SJCRH30 (cell line): ENCODE data around the gene PIEZO1. TPM values are rescaled to one million over a fixed set of nuclear protein-coding genes. Genes with fewer than 3 reads are reported as not detected.
A peak's percentile ranks its signal among the peaks of the same experiment; 100 is the strongest.

Experiments used
- DNase-seq, 2 experiments: peaks; one replicate each; pipeline ENCODE4 v3.0.0-alpha.2; 2015 to 2020
- H3K27ac ChIP-seq: fragments of 250-450 bp; sonication (Bioruptor Pico); 2 replicates; pipeline ENCODE4 v1.5.1; 2020; ENCODE audit warnings: mild to moderate bottlenecking, moderate library complexity
- H3K27me3 ChIP-seq: fragments of 250-450 bp; sonication (Bioruptor Pico); 2 replicates; pipeline ENCODE4 v1.5.1; 2020; ENCODE audit warnings: mild to moderate bottlenecking, moderate library complexity
- H3K36me3 ChIP-seq: fragments of 250-450 bp; sonication (Bioruptor Pico); 2 replicates; pipeline ENCODE4 v1.5.1; 2020; ENCODE audit warnings: mild to moderate bottlenecking, moderate library complexity
- H3K4me1 ChIP-seq: fragments of 250-450 bp; sonication (Bioruptor Pico); 2 replicates; pipeline ENCODE4 v1.5.1; 2020; ENCODE audit warnings: mild to moderate bottlenecking, moderate library complexity
- H3K4me3 ChIP-seq: fragments of 250-450 bp; sonication (Bioruptor Pico); 2 replicates; pipeline ENCODE4 v1.5.1; 2020; ENCODE audit warnings: mild to moderate bottlenecking, moderate library complexity
- H3K9me3 ChIP-seq: fragments of 250-450 bp; sonication (Bioruptor Pico); replicated peaks from 2 replicates; pipeline ENCODE4 v1.5.1; 2020; ENCODE audit warnings: mild to moderate bottlenecking, moderate library complexity
- total RNA-seq: library from RNA; depleted of rRNA; stranded (reverse); fragments of >200 nt; shearing (Covaris generic); gene quantifications from 2 replicates; pipeline ENCODE4 v1.2.3, GENCODE V29; 2014

The PIEZO1 gene
- total RNA-seq, 1 experiment from 2014 or later, result 28.1 TPM

DNA sequence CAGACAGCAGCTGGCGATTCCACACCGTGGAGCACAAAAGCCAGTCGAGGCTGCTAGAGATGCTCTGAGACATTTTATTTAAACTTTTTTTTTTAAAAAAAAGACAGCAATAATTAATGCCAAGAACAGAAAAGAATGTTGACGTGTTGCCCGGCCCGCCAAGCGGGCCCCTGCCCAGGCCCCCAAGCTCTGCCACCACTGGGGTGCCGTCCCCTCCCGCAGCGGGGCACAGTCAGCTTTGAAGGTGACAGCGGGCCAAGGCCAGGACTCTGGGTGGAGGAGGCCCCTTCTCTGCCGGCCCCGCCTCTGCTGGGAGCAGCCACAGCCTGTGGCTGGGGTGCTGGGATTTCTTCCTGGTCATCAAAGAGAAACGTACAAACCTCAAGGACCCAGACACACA is 88.6 kb downstream of the PIEZO1 start:
- Histone ChIP-seq H3K27me3 (no peaks in the 10 kb centered on the region), H3K4me1 (no peaks in the 10 kb centered on the region), H3K4me3 (no peak overlapping the region), H3K36me3 (no peaks in the 10 kb centered on the region), H3K27ac (no peak overlapping the region), H3K9me3 (no peaks in the 10 kb centered on the region)
- no peak for DNase-seq

DNA sequence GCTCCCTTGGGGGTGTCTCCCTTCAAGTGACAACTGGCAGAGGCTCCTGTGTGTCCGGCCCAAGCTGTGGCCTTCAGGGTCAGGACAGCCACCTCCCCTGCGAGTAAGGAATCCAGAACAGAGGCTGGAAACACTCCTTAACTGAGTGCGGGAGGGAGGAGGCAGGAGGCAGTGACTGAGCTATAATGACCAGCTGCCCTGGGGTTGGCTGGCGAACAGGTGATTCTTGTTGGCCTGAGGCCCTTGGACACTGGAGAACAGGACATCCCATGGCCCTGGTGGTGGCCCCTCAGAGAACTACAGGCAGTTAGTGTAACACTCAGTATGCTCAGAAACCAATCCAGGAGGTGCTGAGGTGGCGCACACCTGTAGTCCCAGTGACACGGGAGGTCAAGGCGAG is 89.3 kb downstream of the PIEZO1 start:
- DNase-seq, result no peak
- H3K27me3 ChIP-seq, result no peaks in the 10 kb centered on the region
- no peaks in the 10 kb centered on the region for H3K4me1 ChIP-seq
- H3K9me3 ChIP-seq, result no peaks in the 10 kb centered on the region
- no peaks in the 10 kb centered on the region for H3K36me3 ChIP-seq
- H3K27ac ChIP-seq, result no peak overlapping the region
- no peak overlapping the region for H3K4me3 ChIP-seq

DNA sequence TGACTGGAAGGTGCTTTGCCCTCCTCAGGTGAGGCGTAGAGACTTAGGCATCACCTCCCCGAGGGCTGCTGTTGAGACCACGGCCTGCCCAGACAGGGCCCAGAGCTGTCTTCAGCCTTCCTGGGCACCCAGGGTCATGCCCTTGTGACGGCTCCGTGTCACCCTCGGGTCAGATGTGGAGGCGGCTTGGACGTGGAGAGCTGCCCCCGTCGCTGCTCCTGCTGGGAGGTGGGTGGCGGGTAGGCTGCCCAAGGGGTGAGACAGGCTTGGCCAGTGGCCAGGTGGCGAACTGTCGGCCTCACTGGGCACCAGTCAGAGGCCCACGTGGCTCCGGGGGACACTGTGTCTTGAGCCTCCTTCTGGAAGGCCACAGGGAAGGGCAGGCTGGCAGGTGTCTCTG is 89.8 kb downstream of the PIEZO1 start:
- H3K27me3 ChIP-seq, result no peaks in the 10 kb centered on the region
- H3K9me3 ChIP-seq, result no peaks in the 10 kb centered on the region
- DNase-seq, result no peak
- no peak overlapping the region for H3K27ac ChIP-seq
- no peak overlapping the region for H3K4me3 ChIP-seq
- no peaks in the 10 kb centered on the region for H3K36me3 ChIP-seq
- H3K4me1 ChIP-seq, result no peaks in the 10 kb centered on the region

DNA sequence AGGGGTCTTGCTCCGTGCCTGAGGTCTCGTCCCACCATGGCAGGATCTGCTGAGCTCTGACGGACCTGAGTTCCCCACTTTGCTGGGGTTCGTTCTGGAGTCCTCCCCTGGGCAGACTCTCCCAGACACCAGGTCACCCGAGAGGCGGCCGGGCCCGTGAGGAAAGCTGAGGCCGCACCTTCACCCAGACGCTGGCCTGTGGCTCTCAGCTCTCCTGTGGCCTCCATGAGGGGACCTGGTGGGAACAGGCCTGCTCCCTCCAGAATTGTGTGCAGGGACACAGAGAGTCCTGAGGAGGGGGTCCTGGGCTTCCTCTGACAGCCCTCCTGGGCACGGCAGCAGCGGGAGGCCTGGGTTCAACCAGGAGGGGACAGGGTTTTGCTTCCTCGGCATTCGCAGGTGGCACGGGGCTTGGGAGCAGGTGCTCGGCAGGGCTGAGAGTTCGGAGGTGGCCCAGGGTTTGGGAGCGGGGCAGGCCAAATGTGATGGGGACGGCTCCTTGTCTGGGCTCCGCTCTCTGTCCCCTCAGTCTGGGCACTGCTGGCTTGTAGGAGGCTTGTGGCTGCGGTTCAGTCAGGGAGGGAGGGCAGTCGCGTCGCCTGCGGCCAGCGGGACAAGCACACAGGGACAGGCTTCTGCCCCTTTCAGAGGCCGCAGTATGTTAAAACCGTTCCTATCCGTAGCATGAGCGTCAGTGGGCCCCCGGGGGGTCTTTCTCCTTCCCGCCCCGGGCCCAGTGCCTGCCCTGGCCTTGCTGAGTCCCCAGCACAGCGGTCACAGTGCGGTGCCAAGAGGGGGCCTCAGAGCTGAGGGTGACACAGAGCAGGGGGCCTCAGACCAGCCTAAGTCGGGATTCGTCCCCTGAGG is 90.6 kb downstream of the PIEZO1 start:
- no peaks in the 10 kb centered on the region for H3K36me3 ChIP-seq
- H3K4me1 ChIP-seq, result no peaks in the 10 kb centered on the region
- H3K27ac ChIP-seq, result no peak overlapping the region
- DNase-seq, result no peak
- no peaks in the 10 kb centered on the region for H3K9me3 ChIP-seq
- H3K27me3 ChIP-seq, result no peaks in the 10 kb centered on the region
- H3K4me3 ChIP-seq, result no peak overlapping the region

DNA sequence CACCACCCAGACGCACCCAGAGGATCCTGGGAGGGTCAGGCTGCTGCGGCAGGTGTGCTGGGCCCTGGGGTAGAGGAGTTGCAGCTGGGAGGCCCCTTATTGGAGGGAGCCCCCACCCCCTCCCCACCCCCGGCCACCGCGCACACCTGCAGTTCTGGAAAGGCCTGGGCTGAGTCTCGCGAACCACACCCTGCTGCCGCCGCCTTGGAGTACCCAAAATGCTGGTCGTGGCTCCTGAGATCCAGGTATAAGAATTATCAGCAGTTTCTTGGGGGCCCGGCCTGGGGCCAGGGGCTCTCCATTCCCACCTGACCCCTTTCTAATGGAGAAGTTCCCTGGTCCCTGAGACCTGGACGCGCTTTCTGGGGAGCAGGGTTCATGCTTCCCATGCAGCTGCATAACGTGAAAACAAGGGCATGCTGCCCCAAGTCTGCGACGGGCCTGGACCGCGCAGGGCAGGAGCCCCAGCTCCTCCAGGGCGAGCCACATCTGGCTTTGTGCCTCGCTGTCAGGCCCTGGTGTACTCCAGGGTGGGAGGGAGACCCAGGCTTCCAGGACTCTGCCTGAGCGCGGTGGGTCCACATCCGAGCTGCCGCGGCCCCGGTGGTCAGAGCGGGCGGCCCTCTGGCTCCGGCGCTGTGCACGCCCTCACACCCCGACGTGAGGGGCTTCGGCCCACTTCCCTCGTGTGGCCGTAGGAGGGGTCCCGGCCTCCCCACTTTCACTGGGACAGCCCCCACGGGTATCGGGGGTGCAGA is 91.4 kb downstream of the PIEZO1 start:
- H3K27me3 ChIP-seq, result no peaks in the 10 kb centered on the region
- H3K4me3 ChIP-seq, result no peak overlapping the region
- H3K36me3 ChIP-seq, result no peaks in the 10 kb centered on the region
- no peak for DNase-seq
- peaks cover 3% of the 10 kb centered on the region for H3K4me1 ChIP-seq
- H3K27ac ChIP-seq, result no peak overlapping the region
- no peaks in the 10 kb centered on the region for H3K9me3 ChIP-seq

DNA sequence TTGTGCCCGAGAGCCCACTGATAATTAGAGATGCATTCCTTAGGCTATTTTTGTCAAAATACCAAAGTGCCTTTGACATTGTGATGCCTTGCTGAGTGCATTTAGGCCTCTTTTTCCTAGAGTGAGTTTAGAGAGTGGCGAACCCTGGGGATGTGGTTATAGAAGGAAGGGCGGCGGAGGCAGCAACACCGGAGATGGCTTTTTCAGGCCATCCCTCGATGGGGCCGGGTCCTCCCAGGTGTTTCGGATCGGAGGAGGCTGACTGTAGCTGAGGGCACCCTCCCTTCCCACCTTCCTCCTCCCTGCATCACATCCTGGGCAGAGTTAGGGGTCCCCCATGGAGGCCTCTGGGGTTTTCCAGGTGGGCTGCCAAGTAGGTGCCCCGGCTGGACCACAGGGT is 92.2 kb downstream of the PIEZO1 start:
- H3K9me3 ChIP-seq, result no peaks in the 10 kb centered on the region
- DNase-seq, result no peak
- H3K36me3 ChIP-seq, result no peaks in the 10 kb centered on the region
- H3K27me3 ChIP-seq, result no peaks in the 10 kb centered on the region
- no peak overlapping the region for H3K4me3 ChIP-seq
- H3K27ac ChIP-seq, result no peak overlapping the region
- H3K4me1 ChIP-seq, result peaks cover 10% of the 10 kb centered on the region

DNA sequence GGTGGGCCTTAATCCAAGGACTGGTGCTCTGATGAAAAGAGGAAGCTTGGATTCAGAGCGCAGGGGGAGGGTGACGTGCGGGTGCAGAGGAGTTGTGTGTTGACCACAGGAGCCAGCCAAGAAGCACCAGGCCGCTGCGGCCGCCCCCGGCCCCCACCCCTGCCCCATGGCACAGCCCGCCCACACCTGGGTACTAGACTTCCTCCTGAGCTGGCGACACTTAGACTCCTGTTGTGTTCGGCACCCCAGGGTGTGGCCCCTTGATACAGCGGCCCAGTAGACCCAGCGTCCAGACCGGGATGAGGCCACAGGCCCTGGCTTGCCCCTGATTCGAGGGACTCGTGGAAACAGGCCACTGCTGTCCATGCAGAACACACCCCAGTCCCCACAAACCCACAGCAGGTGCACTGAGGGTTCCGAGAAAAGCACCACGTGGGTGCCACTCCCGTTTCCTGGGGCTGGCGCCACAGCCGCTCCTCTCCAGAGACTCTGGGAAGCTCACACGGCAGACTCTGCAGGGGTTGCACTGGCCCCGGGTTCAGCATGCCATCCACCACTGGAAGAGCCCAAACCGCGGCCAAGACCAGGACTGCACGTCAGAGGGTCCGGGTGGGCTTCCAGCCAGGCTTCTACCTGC is 93.0 kb downstream of the PIEZO1 start:
- Histone ChIP-seq H3K27me3 (no peaks in the 10 kb centered on the region), H3K4me3 (no peak overlapping the region), H3K27ac (no peak overlapping the region), H3K9me3 (no peaks in the 10 kb centered on the region), H3K4me1 (peaks cover 19% of the 10 kb centered on the region), H3K36me3 (no peaks in the 10 kb centered on the region)
- no peak for DNase-seq

DNA sequence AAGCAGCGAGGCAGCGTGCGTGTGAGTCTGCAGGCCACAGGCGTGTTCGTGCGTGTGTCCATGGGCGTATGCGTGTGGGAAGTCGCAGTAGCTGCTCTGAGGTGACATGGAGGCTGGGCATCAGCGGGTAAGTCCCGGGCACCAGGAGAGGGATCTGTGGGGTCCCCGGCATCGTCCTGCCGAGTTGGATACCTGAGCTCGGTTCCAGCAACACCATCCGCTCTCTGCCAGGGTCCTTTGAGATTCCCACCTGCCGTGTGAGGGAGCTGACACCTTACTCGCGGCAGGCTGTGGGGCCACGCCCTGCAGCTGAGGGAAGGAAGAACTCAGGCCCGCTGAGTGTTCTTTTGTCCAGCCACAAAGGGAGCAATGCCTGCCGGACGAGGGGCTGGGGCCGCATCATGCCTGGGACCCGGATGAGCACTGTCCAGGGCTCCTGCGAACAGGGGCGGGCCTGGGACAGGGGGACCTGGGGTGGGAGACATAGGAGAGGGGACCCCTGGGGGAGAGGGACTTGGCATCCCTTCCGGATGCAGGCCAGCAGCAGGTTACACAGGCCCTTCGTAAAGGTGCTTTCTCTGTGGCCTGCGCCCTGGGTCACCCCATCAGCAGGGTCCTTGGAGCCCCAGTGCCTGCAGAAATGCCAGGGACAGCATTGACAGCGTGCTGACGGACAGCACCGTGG is 93.7 kb downstream of the PIEZO1 start:
- peaks cover 22% of the 10 kb centered on the region for H3K4me1 ChIP-seq
- no peak overlapping the region for H3K4me3 ChIP-seq
- no peaks in the 10 kb centered on the region for H3K36me3 ChIP-seq
- H3K27me3 ChIP-seq, result no peaks in the 10 kb centered on the region
- H3K9me3 ChIP-seq, result no peaks in the 10 kb centered on the region
- no peak overlapping the region for H3K27ac ChIP-seq
- no peak for DNase-seq

DNA sequence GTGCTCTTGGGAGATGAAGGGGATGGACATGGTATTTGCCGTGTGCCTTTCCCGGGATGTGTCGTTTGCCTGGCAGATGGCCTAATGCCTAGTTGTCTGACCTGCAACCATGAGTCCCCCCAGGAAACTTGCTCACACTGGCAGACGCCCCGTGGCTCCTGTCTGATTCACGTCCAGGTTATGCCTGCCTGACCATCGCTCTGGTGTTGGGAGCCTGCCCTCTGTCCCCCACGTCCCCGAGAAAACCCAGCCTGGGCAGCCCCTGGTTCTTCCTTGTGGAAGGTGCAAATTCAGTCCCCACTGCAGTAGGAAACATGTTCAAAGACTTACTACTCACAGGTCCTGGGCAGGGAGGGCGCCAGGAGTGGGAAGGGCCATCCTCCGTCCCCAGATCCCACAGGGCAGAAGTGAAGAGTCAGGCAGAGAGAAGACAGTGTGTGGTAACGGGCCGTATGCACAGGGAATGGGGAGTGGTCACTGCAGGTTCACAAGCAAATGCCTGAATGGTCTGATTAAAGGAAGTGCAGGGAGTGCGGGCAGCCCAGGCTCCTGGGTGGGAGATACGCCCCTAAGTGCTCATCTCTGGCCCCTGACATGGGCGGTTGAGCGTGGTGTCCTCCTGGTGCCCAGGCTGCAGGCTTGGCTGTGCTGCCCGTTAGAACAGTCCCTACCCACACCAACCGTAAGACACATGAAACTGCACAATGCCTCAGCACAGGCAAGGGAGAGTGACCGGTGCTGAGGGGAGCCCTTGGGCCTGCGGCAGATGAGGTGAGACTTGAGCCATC is 94.5 kb downstream of the PIEZO1 start:
- no peak for DNase-seq
- no peaks in the 10 kb centered on the region for H3K27me3 ChIP-seq
- H3K4me3 ChIP-seq, result no peak overlapping the region
- peaks cover 22% of the 10 kb centered on the region for H3K4me1 ChIP-seq
- no peak overlapping the region for H3K27ac ChIP-seq
- H3K9me3 ChIP-seq, result no peaks in the 10 kb centered on the region
- no peaks in the 10 kb centered on the region for H3K36me3 ChIP-seq

DNA sequence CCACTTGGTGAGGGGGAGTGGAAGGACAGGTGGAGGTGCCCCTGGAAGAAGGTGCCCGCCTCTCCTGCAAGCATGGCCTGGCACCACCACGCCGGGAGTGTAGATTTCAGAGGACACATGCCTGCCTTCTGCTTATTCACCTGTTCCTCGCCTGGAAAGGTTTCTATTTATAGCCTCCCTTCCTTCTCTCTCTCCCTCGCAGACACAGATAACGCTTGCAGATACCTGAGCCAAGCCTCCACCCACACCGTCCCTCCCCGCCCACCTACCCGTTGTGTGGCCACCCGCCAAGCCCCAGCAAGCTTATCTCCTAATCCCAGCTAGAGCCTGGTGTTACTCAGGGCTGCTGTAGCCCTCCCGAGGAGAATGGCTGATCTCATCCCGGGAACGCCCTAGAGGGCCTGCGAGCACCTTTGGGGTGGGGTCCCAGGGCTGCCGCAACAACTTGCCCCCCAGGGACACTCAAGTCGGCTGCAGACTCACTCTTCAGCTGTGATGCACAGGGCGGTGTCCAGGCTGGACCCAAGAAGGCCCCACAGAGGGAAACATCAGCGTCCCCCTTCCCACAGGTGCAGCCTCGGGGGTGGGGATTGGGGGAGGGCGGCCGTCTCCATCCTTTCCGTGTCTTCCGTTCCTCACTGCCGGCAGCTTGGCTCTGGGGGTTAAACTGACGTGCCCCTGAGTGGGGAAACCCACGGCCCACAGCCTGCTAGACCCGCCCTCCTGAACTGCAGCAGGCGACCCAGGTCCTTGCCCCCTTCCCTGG is 96.8 kb downstream of the PIEZO1 start:
- peak; percentile 46 to 51 for DNase-seq
- H3K27me3 ChIP-seq, result no peaks in the 10 kb centered on the region

DNA sequence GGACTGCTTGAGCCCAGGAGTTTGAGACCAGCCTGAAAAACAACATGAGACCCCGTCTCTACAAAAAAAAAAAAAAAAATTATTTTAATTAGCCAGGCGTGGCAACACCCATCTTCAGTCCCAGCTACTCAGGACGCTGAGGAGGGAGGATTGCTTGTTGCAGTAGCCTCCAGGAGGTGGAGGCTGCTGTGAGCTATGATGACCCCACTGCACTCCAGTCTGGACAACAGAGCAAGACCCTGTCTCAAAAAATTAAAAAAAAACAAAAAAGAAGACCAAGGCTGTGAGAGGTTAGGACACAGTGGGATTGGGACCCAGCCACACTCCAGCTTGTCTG is 97.4 kb downstream of the PIEZO1 start:
- no peaks in the 10 kb centered on the region for H3K27me3 ChIP-seq
- no peak for DNase-seq
- no peaks in the 10 kb centered on the region for H3K36me3 ChIP-seq
- no peaks in the 10 kb centered on the region for H3K9me3 ChIP-seq
- H3K4me3 ChIP-seq, result no peak overlapping the region
- H3K4me1 ChIP-seq, result peaks cover 27% of the 10 kb centered on the region
- H3K27ac ChIP-seq, result peak overlapping the region; percentile 80; the same call in 1 of the 2 replicates

More for the DNA sequence above, 96.8 kb downstream of the PIEZO1 start:
- Histone ChIP-seq H3K9me3 (no peaks in the 10 kb centered on the region), H3K36me3 (no peaks in the 10 kb centered on the region), H3K4me1 (peaks cover 27% of the 10 kb centered on the region), H3K27ac (no peak overlapping the region), H3K4me3 (no peak overlapping the region)

DNA sequence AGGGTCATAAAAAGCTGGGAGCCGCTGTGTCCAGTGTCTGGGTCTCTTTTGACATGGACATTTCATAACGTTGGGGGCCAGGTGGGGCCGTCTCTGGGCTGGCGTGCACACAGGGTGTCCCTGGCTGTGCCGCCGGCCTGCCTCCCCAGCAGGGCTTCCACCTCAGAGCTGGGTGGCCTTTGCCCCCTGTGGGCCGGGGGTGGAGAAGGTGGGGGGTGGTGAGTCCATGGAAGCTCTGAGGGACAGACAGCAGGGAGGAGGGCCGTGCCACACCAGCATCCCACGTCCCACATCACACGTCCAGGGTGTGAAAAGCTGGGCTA is 97.8 kb downstream of the PIEZO1 start:
- DNase-seq, result no peak
- Histone ChIP-seq H3K4me3 (no peak overlapping the region; the same call in 1 of the 2 replicates), H3K4me1 (peaks cover 27% of the 10 kb centered on the region), H3K27ac (peak overlapping the region; percentile 80), H3K9me3 (no peaks in the 10 kb centered on the region), H3K27me3 (no peaks in the 10 kb centered on the region), H3K36me3 (no peaks in the 10 kb centered on the region)

DNA sequence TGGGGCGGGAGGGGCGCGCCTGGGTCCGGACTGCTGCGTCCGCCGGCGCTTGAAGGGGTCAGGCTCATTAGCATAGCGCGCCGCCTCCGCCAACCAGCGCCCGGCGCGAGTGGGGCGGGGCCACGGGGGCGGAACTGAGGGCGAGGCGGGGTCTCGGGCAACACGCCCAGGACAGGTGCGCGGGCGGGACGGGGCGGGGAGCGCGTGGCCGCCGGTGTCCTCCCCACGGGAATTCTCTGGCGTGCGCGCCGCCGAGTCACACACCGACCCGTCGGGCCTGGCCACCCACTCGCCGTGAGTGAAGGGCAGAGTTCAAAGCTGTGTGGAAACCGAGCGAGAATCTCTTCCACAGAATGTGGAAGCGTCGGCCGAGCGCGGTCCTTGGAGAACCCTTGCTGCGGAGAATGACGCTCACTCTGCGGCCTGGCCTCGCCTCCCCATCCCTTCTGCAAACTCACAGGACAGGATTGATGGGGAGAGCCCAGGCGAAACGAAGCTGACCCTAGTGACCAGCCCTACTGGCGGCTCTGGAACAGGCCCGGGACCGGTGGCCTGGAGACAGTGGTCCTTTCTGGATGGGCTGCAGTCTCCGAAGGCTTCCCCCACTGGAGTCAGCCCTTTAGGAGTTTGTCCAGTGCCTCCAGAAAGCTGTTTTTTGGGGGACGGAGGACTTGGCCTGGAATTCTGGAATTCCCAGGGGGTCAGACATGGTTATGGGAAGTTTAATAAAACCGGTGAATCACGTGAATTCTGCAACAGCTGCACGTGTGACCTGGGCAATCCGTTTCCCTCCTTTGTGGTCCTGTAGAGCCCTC is 98.4 kb downstream of the PIEZO1 start, which contains the start of gene SNAI3:
SNAI3 (minus strand) TSS at position 69 of the 815 bp plus-strand sequence. CDS start 101 bp downstream, outside the sequence.
- peak; percentile 82 to 85 for DNase-seq
- peak within 1 kb of the TSS; percentile 51 for H3K4me3 ChIP-seq
- peak within 1 kb of the TSS; percentile 80 for H3K27ac ChIP-seq
- H3K27me3 ChIP-seq, result no peaks in the 10 kb centered on the region
- peaks cover 27% of the 10 kb centered on the region for H3K4me1 ChIP-seq
- no peaks in the 10 kb centered on the region for H3K9me3 ChIP-seq
- no peaks in the 10 kb centered on the region for H3K36me3 ChIP-seq
